Gastroesophageal sphincter (tissue), 4 donors: ENCODE results near the gene RFX6. TPM values are rescaled to one million over a fixed set of nuclear protein-coding genes. Genes with fewer than 3 reads are reported as not detected.
"Not testable (repeated sequence)": the region's sequence is repeated elsewhere in the genome, so short reads cannot be mapped to it uniquely, and the experiment has no call there.

Experiments
- ATAC-seq: fragments of 150-250 bp; one replicate; pipeline ENCODE4 v1.9.1; 2016; ENCODE audit warnings: mild to moderate bottlenecking, moderate library complexity
- H3K27ac ChIP-seq, 4 donors: fragments of 200-600 bp; sonication (generic) in 3 of 4; 1 replicate in 3 of 4; 2 replicates in 1 of 4; pipeline ENCODE4 v1.5.1; 2016 to 2019
- H3K27me3 ChIP-seq: fragments of 200-600 bp; sonication (generic); one replicate; pipeline ENCODE4 v1.5.1; 2019
- H3K36me3 ChIP-seq, 2 donors: fragments of 200-600 bp; sonication (generic); one replicate each; pipeline ENCODE4 v1.5.1; 2019; ENCODE audit warnings: control low read depth in 1 of 2
- H3K4me1 ChIP-seq, 3 donors: fragments of 200-600 bp; sonication (generic); 1 replicate in 2 of 3; 2 replicates in 1 of 3; pipeline ENCODE4 v1.5.1; 2016 to 2019; ENCODE audit warnings: control low read depth in 2 of 3
- H3K4me3 ChIP-seq, 2 donors: fragments of 200-600 bp; sonication (generic); one replicate each; pipeline ENCODE4 v1.5.1; 2019; ENCODE audit warnings: mild to moderate bottlenecking in 1 of 2, moderate library complexity in 1 of 2
- H3K9me3 ChIP-seq, 3 donors: fragments of 200-600 bp; sonication (generic); one replicate each; pipeline ENCODE4 v1.5.1; 2017 to 2019; ENCODE audit warnings: control low read depth in 2 of 3
- CTCF ChIP-seq, 4 experiments: fragments of 200-600 bp in 2 of 4; fragments of 450-650 bp in 2 of 4; sonication (generic) in 1 of 4; IDR thresholded peaks; one replicate each; pipeline ENCODE4 v1.5.1; 2017 to 2019; ENCODE audit warnings: antibody characterized with exemption in 4 of 4, mild to moderate bottlenecking in 2 of 4, moderate library complexity in 2 of 4
- EP300 ChIP-seq: sonication (generic); formaldehyde crosslinking; IDR thresholded peaks from one replicate; pipeline ENCODE4 v1.6.1; 2017; ENCODE audit warnings: antibody characterized with exemption, mild to moderate bottlenecking
- POLR2A ChIP-seq, 2 donors: fragments of 450-650 bp; IDR thresholded peaks; one replicate each; pipeline ENCODE4 v1.6.1; 2017; ENCODE audit warnings: antibody characterized with exemption in 2 of 2, mild to moderate bottlenecking in 2 of 2, moderate library complexity in 1 of 2
- POLR2AphosphoS5 ChIP-seq: sonication (generic); formaldehyde crosslinking; IDR thresholded peaks from one replicate; pipeline ENCODE4 v1.6.1; 2017; ENCODE audit warnings: antibody characterized with exemption
- WGBS, 2 donors: methylation state at CpG; one replicate each; pipeline ENCODE4 v1.1.5; 2018; ENCODE audit warnings: low coverage in 1 of 2; 5-methylcytosine and 5-hydroxymethylcytosine counted together
- total RNA-seq, 4 donors: library from RNA; depleted of rRNA; stranded (reverse); fragments of >200 nt; gene quantifications; one replicate each; pipeline ENCODE4 v1.1.0, GENCODE V29; 2016

Gene RFX6
- total RNA-seq: not detected

GRCh38 chr6:116876635-116877611 lies at the start of gene RFX6:
Gene RFX6 (plus strand): TSS chr6:116877242. CDS start chr6:116877276, 34 bp downstream.
- TF ChIP-seq EP300 (no peak), CTCF (IDR thresholded peaks at IDR 0.05) (no peak), POLR2AphosphoS5 (no peak), POLR2A (IDR thresholded peaks at IDR 0.05) (no peak)

GRCh38 chr6:116827561-116828240 lies 49.3 kb upstream of the RFX6 start:
- H3K4me3 ChIP-seq: no peak overlapping the region
- no peak overlapping the region for H3K27ac ChIP-seq
- H3K36me3 ChIP-seq: no peaks in the 10 kb centered on the region
- H3K4me1 ChIP-seq: no peaks in the 10 kb centered on the region
- peaks cover 0 to 16% (median 0%) of the 10 kb centered on the region in 3 donors for H3K9me3 ChIP-seq
- TF ChIP-seq CTCF (IDR thresholded peaks at IDR 0.05) (no peak), POLR2AphosphoS5 (no peak), POLR2A (IDR thresholded peaks at IDR 0.05) (no peak), EP300 (no peak)
- ATAC-seq: no peak
- no peaks in the 10 kb centered on the region for H3K27me3 ChIP-seq
- WGBS, 2 donors: 36 to 60% methylated on average over 2 of the region's 2 CpGs

More at GRCh38 chr6:116876635-116877611, at the start of gene RFX6:
- Histone ChIP-seq H3K4me3 (peak within 1 kb of the TSS in 1 of 2 donors; percentile 43), H3K9me3 (peaks cover 0 to 10% (median 0%) of the 10 kb centered on the region in 3 donors), H3K27ac (no peak within 1 kb of the TSS), H3K4me1 (peaks cover 0 to 18% (median 8%) of the 10 kb centered on the region in 3 donors), H3K27me3 (peaks cover 53% of the 10 kb centered on the region), H3K36me3 (no peaks in the 10 kb centered on the region)
- no peak for ATAC-seq
- 2 to 4% methylated on average over 17 to 21 of the region's 73 CpGs for WGBS, 2 donors

- H3K27me3 ChIP-seq: no peaks in the 10 kb centered on the region
- H3K9me3 ChIP-seq: peaks cover 0 to 5% (median 0%) of the 10 kb centered on the region in 3 donors
- no peaks in the 10 kb centered on the region for H3K4me1 ChIP-seq
- H3K4me3 ChIP-seq: no peak within 1 kb of the TSS
- ATAC-seq: no peak
- H3K27ac ChIP-seq: no peak within 1 kb of the TSS
- no peaks in the 10 kb centered on the region for H3K36me3 ChIP-seq
- WGBS, 2 donors: 41 to 42% methylated on average over 2 of the region's 2 CpGs
- TF ChIP-seq POLR2AphosphoS5: no peak
- no peak for TF ChIP-seq POLR2A (IDR thresholded peaks at IDR 0.05)
- no peak for TF ChIP-seq EP300
- TF ChIP-seq CTCF (IDR thresholded peaks at IDR 0.05): no peak
Measured at GRCh38 chr6:116828983-116829382, 48.1 kb upstream of the RFX6 start, which contains the start of gene GPRC6A. Gene GPRC6A (minus strand): TSS chr6:116829083. CDS start chr6:116829013, 70 bp downstream.

GRCh38 chr6:116834526-116834925 lies 42.5 kb upstream of the RFX6 start:
- WGBS, 2 donors: 86 to 100% methylated on average over 2 of the region's 2 CpGs
- not testable (repeated sequence) for H3K27me3 ChIP-seq, H3K9me3 ChIP-seq, ATAC-seq, H3K27ac ChIP-seq, H3K4me3 ChIP-seq, H3K4me1 ChIP-seq, H3K36me3 ChIP-seq

GRCh38 chr6:116836606-116837342 lies 40.3 kb upstream of the RFX6 start:
- Histone ChIP-seq H3K27ac (no peak overlapping the region), H3K4me1 (no peaks in the 10 kb centered on the region), H3K27me3 (peaks cover 4% of the 10 kb centered on the region), H3K9me3 (no peaks in the 10 kb centered on the region), H3K4me3 (no peak overlapping the region), H3K36me3 (no peaks in the 10 kb centered on the region)
- ATAC-seq: no peak
- WGBS, 2 donors: 71 to 72% methylated on average over 5 of the region's 5 CpGs
- TF ChIP-seq POLR2AphosphoS5 (no peak), POLR2A (IDR thresholded peaks at IDR 0.05) (no peak), CTCF (IDR thresholded peaks at IDR 0.05) (no peak), EP300 (no peak)
